GM21360 (cell line): ENCODE measurements around the gene WDR93.
"Not testable (repeated sequence)": the region's sequence is repeated elsewhere in the genome, so short reads cannot be mapped to it uniquely, and the experiment has no call there.

ENCODE experiments used
- ATAC-seq: cut with Tn5 transposase; IDR thresholded peaks from one replicate; pipeline ENCODE4 v1.9.1; 2021; ENCODE audit warnings: mild to moderate bottlenecking, moderate library complexity; ENCODE audit not compliant: unreplicated experiment

The WDR93 gene

DNA sequence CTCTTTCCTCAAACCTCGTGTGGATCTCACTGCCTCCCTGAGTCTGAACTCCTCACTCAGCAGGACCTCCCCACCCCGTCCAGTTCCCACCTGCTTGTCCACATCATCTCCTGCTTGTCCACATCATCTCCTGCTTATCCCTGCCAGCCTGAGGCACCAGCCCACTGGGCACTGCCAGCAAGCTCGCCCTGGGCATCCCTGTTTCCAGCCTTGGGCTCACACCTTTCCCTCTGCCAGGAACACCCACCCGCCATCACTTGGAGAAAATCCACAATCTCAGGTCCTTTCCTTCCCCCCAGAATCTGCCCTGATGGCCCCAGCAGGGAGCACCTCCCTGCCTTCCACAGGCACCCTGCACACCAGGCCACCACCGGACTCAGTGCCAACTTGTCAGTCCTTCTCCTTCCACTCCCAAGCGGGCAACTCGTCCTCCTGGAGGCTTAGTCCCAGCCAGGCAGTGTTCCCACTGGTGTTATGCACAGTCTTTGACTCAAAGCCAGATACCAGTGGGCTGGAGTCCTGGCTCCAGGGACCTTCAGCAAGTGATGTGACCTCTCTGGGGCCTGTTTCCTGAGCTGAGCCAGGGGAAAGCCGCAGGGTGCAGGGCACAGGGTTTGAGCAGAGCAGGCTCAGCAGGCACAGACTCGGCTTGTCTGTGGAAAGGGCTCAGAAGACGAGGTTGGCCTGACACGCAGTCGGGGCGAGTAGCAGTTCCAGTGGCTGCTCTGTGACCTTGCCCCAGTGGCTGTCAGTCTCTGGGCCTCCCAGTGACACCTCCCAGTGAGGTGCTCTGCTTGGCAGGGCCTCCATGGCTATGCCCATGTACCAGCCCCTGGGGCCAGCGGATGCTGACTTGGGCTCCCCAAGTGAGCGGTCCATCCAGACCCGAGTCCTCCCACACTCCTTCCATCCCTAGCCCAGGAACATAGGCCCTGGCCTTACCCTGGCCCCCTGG is 76.0 kb downstream of the WDR93 start:
- ATAC-seq: no peak

DNA sequence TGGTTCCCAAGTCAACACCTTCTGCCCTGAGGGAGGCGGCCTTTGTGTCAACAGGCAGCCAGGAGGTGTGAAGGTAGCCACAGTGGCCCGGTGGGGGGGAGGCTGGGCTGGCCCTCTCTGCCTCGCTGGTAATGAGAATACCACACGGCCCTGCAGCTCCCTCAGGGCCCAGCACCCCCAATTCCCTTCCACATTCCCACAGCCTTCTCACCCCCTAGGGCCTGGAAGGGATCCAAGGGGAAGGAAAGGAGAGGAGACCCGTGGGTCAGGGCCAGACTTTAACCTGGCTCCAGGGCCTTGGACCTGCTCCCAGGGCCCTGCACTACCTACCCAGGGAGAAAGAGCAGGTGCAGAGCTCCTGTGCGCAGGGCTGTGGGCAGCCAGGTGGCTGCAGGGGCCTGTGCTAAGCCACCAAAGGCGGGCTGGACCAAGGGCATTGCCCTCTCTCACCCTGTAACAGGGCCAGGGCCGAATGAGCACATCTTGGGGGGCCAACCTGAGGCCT is 76.9 kb downstream of the WDR93 start:
- ATAC-seq: no peak

- ATAC-seq: no peak
Observed at GRCh38 chr15:89768071-89768500, 77.5 kb downstream of the WDR93 start.

- ATAC-seq: no peak
Observed at GRCh38 chr15:89769366-89769765, 78.8 kb downstream of the WDR93 start.

GRCh38 chr15:89770041-89770440 is 79.4 kb downstream of the WDR93 start:
- ATAC-seq: no peak

GRCh38 chr15:89772932-89773583 is 82.4 kb downstream of the WDR93 start:
- no peak for ATAC-seq

- ATAC-seq: no peak
Observed at GRCh38 chr15:89774492-89774891, 83.9 kb downstream of the WDR93 start.

- ATAC-seq: no peak
Observed at GRCh38 chr15:89775815-89776214, 85.2 kb downstream of the WDR93 start.

- ATAC-seq: peak; percentile 53
Observed at GRCh38 chr15:89776274-89777072, 85.9 kb downstream of the WDR93 start, which contains the start of gene MESP2. Gene MESP2 (plus strand): TSS chr15:89776332. CDS start chr15:89776358, 26 bp downstream.

DNA sequence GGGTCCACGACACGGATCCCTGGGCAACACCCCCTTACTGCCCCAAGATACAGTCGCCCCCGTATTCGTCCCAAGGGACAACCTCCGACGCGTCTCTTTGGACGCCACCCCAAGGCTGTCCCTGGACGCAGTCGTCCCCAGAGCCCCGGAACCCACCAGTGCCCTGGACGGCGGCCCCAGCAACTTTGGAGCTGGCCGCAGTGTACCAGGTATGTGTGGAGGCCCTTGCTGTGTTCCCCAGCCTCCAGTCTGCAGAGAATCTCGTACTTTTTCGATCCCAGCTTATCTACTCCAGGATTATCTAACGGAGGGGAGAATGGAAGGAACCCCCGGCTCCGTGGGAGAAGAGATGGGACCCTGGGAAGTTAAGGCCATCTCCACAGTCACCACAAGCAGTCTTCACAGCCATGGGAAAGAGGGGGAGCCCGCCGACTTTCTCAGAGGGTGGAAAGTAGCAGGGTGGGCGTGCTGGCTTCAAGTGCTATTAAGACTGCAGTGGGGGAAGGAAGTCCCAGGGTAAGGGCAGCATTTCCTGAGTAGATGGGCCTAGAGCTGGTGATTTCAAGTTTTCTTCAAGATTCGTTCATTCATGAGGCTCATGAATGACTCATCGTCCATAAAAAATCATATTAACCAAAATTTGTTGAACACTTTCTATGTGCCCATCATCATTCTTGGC is 86.6 kb downstream of the WDR93 start:
- no peak for ATAC-seq

DNA sequence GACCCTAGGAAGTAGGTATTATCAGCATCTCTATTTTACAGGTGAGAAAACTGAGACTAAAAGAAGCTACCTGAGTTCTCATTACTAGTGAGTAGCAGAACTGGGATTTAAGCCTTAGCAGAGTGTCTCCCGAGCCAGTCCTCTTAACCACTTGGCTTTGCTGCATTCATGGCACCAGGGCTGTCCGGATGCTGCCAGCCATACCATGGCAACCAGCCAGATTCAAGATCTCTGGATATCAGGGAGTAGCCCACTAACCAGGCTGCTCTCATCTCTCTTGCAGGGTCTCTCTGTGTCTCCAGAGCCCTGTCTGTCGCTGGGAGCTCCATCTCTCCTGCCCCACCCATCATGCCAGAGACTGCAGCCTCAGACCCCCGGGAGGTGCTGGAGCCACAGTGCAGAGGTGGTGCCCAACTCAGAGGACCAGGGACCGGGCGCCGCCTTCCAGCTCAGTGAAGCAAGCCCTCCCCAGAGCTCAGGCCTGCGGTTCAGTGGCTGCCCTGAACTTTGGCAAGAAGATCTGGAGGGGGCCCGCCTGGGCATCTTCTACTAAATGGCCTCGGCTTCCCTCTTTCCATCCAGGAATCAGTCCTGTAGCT is 87.3 kb downstream of the WDR93 start:
- ATAC-seq: no peak

DNA sequence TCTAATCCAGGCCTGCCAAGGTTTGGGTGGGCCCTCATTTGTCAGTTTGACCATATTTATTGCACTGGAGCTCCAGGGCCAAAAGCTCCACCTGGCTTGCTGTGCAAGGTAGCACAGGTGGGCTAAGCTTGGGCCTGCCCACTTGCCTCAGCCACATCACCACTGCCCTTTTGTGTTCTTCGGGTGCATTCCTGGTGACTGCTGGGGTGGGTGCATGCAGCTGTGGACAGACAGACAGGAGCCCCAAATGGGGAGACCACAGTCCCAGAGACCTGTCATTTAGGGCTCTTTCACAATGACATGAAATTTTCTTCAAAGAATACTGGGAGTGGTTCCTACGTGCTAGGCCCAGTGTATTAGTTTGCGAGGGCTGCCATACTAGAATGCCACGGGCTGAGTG is 88.2 kb downstream of the WDR93 start:
- no peak for ATAC-seq

GRCh38 chr15:89780601-89781000 is 90.0 kb downstream of the WDR93 start:
- ATAC-seq: no peak

GRCh38 chr15:89781055-89781454 is 90.4 kb downstream of the WDR93 start:
- ATAC-seq: no peak

DNA sequence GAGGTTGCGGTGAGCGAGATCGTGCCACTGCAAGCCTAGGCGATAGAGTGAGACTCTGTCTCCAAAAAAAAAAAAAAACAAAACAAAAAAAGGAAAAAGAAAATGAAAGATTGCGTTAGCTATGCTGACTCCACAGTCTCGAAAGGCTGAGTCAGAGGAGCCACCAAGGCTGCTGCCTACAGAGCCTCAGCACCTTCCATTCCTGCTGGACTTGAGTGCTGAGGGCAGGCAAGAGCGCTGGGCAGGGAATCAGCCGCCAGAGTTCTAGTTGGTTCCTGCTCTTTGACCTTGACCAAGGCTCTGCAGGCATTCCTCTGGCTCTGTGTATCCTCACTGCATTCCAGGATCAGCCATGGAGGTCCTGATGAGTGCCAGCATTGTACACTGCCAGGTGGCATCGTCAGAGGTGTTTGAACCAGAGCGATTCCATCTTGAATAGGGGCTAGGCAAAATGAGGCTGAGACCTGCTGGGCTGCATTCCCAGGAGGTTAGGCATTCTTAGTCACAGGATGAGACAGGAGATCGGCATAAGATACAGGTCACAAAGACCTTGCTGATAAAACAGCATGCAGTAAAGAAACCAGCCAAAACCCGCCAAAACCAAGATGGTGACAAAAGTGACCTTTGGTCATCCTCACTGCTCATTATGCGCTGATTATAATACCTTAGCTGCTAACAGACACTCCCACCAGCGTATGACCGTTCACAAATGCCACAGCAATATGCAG is 91.4 kb downstream of the WDR93 start:
- no peak for ATAC-seq

DNA sequence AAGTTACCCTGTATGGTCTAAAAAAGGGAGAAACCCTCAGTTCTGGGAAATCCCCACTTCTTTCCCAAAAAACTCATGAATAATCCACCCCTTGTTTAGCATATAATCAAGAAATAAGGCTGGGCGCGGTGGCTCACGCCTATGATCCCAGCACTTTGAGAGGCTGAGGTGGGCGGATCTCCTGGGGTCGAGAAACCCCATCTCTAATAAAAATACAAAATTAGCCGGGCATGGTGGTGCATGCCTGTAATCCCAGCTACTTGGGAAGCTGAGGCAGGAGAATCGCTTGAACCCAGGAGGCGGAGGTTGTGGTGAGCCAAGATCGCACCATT is 92.0 kb downstream of the WDR93 start:
- ATAC-seq: not testable (repeated sequence)

GRCh38 chr15:89783111-89783860 is 92.7 kb downstream of the WDR93 start:
- no peak for ATAC-seq

DNA sequence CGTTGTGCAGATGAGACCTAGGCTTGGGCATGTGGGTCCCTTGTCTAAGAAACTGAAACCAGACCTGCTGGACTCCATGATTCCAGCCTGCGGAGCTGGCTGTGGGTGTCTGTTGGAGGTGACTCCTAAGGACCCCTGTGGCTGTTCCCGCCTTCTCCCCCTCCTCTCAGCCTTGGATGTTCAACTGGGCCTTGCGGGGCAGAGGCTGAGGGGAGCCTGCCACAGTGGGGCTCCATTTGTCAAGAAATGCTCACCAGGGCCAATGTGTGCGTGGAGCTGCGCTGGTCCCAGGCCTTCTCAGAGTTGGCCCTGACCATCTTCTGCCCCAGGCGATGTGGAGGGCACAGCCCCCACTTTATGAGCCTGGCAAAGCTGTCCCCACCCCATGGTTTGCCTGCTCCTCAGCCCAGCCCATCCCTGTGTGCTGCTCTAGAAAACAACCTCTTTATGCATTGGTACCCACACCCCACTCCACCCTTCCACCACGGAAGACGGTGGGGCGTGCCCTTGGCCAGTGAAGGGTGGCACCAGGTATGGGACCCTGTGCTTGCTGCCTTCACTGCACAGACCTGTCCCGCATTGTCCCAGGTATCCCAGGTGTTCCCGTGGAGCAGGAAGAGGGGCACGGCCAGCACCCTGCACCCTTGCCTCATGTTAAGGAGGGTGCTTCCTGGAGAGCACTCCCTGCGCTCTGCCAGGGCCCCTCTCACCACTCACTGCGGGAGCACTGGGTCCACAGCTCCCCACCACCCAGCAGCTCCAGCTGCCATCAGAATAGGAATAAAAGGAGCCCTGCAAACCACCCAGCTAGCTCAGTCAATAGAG is 93.5 kb downstream of the WDR93 start:
- no peak for ATAC-seq
